AG10803 (cell line): ENCODE data around the gene CEACAM8.
"Not testable (repeated sequence)": the region's sequence is repeated elsewhere in the genome, so short reads cannot be mapped to it uniquely, and the experiment has no call there.

Experiments
- DNase-seq: peaks from one replicate; pipeline ENCODE4 v3.0.0; 2010; ENCODE audit warnings: low read depth
- H3K4me3 ChIP-seq: 2 replicates; pipeline ENCODE4 v1.5.1; 2011; ENCODE audit warnings: mild to moderate bottlenecking, low read length, control low read depth
- TF ChIP-seq, protein P1 (sequence below): conservative IDR thresholded peaks from 2 replicates; pipeline ENCODE4 v1.5.1; 2011; ENCODE audit warnings: mild to moderate bottlenecking, low read length, control low read depth, inconsistent platforms

CEACAM8 gene

DNA sequence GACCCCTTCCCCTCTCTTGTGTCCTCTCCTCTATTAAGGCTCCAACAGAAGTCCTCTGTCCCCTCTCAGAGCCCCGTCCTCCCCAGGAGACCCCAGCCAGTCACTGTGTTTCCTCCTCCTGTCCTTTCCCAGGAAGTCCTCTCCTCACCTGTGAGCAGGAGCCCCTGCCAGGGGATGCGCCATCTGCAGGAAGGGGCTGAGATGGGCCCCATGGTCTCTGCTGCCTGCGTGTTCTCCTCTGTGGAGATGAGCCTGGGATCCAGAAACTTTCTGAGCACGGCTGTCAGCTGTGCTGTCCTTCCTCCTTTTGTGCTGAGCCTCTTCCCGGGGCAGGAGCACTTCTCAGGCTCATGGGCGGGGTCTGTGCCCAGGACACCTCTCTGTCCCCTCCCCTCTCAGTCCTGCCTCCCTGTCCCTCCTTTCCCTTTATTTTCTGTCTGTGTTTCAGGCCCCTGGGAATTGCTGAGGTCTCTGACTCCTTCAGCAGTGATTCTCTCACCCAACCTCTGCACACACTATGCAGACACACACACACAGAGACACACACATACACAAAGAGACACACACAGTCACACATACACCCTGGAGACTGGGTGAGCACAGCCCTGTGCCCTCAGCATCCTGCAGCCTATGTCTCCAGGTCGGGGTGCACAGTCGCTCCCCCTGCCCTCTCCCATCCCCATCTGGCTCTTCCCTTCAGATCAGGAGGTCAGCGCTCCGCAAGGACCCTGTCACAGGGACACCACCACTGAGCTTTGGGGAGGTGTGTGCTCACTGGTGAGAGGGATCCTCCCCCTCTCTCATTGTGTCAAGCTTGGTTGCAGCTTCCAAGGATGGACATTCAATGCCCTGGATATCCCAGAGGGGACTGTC lies at the start of gene CEACAM8:
CEACAM8 (minus strand) TSS at position 308 of the 873 bp plus-strand sequence; CDS start at position 212, 96 bp downstream.
- TF ChIP-seq, protein P1, sequence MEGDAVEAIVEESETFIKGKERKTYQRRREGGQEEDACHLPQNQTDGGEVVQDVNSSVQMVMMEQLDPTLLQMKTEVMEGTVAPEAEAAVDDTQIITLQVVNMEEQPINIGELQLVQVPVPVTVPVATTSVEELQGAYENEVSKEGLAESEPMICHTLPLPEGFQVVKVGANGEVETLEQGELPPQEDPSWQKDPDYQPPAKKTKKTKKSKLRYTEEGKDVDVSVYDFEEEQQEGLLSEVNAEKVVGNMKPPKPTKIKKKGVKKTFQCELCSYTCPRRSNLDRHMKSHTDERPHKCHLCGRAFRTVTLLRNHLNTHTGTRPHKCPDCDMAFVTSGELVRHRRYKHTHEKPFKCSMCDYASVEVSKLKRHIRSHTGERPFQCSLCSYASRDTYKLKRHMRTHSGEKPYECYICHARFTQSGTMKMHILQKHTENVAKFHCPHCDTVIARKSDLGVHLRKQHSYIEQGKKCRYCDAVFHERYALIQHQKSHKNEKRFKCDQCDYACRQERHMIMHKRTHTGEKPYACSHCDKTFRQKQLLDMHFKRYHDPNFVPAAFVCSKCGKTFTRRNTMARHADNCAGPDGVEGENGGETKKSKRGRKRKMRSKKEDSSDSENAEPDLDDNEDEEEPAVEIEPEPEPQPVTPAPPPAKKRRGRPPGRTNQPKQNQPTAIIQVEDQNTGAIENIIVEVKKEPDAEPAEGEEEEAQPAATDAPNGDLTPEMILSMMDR = no peak
- no peak within 1 kb of the TSS for H3K4me3 ChIP-seq
- DNase-seq = no peak

DNA sequence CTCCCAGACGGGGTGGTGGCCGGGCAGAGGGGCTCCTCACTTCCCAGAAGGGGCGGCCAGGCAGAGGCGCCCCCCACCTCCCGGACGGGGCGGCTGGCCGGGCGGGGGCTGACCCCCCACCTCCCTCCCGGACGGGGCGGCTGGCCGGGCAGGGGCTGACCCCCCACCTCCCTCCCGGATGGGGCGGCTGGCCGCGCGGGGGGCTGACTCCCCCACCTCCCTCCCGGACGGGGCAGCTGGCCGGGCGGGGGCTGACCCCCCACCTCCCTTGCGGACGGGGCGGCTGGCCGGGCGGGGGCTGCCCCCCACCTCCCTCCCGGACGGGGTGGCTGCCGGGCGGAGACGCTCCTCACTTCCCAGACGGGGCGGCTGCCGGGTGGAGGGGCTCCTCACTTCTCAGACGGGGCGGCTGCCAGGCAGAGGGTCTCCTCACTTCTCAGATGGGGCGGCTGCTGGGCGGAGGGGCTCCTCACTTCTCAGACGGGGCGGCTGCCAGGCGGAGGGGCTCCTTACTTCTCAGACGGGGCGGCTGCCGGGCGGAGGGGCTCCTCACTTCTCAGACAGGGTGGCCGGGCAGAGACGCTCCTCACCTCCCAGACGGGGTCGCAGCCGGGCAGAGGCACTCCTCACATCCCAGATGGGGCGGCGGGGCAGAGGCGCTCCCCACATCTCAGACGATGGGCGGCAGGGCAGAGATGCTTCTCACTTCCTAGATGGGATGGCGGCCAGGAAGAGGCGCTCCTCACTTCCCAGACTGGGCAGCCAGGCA lies 44.8 kb upstream of the CEACAM8 start:
- not testable (repeated sequence) for DNase-seq, H3K4me3 ChIP-seq

DNA sequence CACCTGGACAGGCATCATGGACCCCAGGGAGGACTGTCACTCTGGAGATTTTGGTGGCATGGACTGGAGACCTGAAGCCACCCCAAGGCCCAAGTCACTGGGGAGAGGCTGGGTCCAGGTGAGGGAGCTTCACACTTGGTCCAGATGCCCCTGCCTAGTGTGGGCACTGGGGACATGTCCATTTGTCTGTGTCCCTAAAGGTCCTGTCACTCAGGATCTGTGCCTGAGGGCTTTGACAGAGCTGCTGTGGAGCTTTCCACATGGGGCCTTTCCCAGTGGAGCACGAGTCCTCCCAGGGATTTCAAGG lies 40.5 kb upstream of the CEACAM8 start:
- H3K4me3 ChIP-seq = no peak overlapping the region
- TF ChIP-seq, protein P1 = no peak
- DNase-seq = no peak

DNA sequence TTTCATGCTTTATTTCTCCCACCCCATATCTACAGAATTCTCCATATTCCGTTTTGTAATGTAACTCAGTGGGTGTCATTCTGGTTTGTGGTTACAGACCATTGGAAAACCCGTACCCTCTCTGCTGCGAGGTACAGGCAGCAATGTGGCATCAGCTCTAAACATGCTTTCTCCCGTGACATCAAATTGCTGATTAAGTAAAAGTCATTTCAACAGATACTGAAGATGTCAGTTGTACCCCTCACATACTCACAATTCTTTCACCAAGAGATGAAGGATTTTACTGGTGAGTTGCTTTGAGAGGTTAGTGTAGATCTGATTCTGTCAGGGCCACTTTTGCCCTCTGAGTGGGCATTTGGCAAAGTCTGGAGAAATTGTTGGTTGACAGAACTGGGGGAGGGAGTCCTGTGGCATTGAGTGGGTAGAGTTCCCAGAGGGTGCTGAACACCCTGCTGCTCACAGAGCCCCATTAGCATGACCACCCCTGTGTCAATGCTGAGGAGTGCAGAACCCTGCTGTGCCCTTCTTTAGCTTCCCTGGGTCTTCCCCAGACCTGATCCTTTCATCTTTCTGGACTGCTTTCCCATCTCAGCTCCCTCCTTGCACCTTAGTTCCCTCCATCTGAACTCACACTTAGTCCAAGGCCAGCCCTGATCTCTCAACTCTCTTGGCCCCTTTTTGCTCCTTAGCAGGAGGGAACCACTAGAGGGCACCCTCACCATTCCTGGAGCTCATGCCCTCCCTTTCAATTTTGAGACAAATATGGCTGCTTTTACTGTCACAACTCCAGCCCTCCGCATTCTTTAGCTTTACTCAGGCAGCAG lies 39.9 kb upstream of the CEACAM8 start:
- TF ChIP-seq, protein P1 = peak; percentile 76
- DNase-seq = peak; percentile 25
- H3K4me3 ChIP-seq = no peak overlapping the region

DNA sequence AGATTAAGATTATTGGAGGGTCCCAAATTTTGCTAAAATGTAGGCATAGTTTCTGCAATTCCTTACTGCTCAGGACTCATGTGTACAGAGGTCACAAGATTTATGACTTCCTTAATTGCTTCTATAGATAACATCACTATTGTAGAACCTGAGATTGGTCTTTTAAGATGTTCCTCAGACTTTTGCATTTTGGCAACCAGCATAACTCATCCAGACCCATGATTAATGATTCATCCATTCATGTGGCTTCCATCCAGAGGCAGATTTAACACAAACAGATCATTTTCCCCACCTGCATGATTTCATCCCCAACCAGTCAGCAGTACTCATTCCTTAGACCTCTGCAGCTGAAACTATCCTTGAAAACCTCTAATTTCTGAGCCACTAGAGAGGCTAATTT lies 34.5 kb upstream of the CEACAM8 start:
- no peak for DNase-seq
- no peak overlapping the region for H3K4me3 ChIP-seq
- TF ChIP-seq, protein P1 = no peak

DNA sequence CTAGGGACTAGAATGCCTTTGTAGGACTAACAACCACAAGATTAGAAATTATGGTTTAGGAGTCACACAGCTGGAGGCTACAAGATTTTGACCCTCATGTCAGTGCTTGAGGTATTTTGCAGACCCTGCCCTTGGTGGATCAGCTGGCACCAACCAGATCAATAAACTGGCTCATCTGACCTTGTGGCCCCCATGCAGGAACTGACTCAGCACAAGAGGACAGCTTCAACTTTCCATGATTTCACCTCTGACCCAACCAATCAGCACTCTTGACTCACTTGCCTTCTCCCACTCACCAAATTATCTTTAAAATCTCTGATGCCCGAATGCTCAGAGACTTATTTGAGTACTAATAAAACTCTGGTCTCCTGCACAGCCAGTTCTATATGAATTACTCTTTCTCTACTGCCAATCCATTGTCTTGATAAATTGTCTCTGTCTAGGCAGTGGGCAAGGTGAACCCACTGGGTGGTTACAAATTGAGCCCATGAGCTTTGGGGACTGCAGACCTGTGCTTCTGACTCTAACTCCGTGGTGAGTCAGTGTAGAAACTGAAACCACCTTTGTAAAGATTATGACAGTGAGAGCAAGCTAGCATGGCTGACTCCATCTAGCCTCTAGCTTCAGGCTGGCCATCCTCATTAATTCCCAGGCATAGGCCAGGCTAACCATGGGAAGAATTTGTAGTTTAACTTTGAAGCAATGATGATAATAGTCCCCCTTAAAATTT lies 33.9 kb upstream of the CEACAM8 start:
- no peak for DNase-seq
- no peak overlapping the region for H3K4me3 ChIP-seq
- TF ChIP-seq, protein P1 = no peak

DNA sequence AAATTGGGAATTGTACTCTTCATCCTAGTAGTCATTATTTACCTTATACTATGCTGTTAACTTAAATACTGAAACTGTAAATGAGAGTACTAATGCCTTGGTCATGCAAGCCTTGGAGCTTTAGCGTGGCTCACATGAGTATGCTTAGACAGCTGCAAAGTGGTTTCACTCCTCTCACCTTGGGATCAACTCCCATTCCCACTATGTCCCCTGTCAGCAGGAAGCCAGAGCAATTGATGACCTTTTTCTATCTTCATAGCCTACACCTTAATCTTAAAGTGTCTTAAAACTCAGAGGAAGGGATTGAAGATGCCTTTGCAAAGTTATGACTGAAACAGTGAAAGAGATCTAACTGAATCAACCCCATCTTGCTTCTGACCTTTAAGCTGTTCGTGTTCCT lies 33.2 kb upstream of the CEACAM8 start:
- H3K4me3 ChIP-seq = no peak overlapping the region
- TF ChIP-seq, protein P1 = no peak
- DNase-seq = no peak
